ENCODE measurements around the gene LMTK3.

The LMTK3 gene

GRCh38 chr19:48498595-48499311, 12.9 kb downstream of the LMTK3 start:
- 0 out of 2 replicates have a peak, but pooled peaks have one; percentile 6 for TF ChIP-seq CTCF (IDR thresholded peaks at IDR 0.05; ENCODE audit: low read depth, low read length)
- no peaks in the 10 kb centered on the region for H3K9me3 ChIP-seq
- DNase-seq: no peak

DNA sequence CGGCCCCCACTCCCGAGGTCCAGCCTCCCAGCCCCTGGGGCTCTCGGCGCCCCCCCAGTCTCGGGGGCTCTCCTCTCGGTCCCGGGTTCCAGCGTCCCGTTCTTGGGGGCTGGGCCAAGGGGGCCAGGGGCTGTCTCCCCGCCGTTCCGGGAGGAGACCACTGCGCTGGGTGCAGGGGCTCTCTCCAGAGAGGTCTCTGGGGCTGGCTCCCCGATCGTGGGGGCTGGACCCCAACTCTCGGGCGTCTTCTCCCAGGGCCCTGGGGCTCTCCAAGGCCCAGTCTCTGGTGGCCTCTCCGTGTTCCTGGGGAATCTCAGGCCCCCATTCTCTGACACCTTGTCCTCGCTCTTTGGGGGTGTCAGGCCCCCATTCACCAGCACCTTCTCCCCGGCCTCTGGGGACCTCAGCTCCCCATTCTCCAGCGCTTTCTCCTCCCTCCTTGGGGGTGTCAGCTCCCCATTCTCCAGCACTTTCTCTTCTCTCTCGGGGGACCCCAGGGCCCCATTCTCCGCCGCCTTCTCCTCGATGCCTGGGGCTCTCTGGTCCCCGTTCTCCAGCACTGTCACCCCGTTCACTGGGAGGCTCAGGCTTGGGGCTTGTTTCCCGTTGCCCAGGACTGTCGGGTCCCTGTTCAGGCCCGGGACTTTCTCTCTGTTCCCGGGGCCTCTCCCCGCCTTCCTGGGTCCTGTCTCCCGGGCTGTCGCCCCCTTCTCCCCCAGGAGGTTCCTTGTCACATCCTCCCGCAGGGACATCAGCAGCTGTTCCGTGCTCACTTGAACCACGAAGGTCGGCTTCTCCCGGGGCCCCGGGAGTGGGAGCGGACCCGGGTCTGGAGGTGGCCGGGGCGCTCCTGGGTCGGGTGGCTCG, 13.7 kb downstream of the LMTK3 start:
- H3K4me3 ChIP-seq (ENCODE audit: low read depth, low read length): no peak overlapping the region
- no peak for TF ChIP-seq CTCF (IDR thresholded peaks at IDR 0.05; ENCODE audit: low read depth, low read length)
- H3K9me3 ChIP-seq: no peaks in the 10 kb centered on the region
- no peaks in the 10 kb centered on the region for H3K36me3 ChIP-seq
- H3K4me1 ChIP-seq: 0 out of 2 replicates have a peak, but pooled peaks cover 3% of the 10 kb centered on the region
- DNase-seq: no peak
- peaks cover 63% of the 10 kb centered on the region for H3K27me3 ChIP-seq

More at GRCh38 chr19:48498595-48499311, 12.9 kb downstream of the LMTK3 start:
- H3K36me3 ChIP-seq: no peaks in the 10 kb centered on the region
- peaks cover 60% of the 10 kb centered on the region for H3K27me3 ChIP-seq
- no peak overlapping the region for H3K4me3 ChIP-seq (ENCODE audit: low read depth, low read length)
- H3K4me1 ChIP-seq: 0 out of 2 replicates have a peak, but pooled peaks cover 3% of the 10 kb centered on the region

DNA sequence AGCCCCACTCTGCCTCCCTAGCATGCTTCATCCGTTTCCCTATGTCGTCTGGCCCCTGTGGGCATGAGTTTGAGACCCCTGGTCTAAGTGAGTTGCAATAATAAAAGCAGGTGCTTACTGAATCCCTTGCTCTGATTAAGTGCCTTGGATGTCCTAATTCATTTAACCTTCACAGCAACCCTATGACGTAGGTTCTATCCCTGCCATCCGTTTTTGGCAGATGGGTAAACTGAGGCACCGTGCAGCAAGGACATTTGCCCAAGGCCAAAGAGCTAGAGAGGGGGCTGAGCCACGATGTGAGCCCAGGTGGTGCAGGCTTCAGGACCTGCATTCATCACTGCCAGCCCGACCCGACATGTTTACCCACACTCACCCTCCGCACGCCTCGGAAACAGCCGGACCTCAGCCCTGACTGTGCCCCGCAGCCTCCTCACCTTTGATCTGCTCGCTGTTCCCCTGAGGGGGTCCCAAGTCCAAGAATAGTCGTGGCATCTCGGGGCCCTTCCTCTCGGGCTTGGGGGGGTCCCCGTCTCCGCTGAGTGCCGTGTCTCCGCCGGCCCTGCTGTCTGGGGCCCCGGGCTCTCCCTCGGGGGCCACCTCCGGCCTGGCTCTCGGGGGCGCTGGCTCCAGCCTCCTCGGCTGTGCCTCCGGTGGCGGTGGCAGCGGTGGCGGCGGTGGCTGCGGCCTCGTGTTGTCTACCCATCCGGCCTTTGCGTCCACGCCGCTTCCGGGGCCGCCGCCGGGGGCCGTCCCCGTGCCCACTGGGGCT, 14.5 kb downstream of the LMTK3 start:
- no peaks in the 10 kb centered on the region for H3K9me3 ChIP-seq
- no peak for DNase-seq
- H3K4me1 ChIP-seq: 0 out of 2 replicates have a peak, but pooled peaks cover 2% of the 10 kb centered on the region

DNA sequence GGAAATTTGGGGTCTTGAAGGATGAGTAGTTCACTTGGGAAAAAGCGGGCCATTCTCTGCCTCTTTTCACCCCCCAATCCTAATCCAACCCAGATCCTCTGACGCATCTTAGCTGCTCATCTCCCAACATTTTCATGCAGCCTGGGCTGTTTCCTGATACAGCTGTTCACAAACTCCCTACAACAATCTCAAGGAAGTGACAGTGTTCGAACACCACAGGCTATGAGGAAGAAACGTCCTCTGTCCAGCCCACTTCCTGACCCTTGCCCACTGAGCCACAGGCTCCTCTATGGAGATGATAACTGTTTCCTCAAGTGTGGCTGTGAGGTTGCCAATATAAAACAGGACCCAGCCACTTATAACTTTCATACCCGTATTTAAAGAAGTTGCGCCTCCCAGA, 16.2 kb downstream of the LMTK3 start:
- TF ChIP-seq CTCF (IDR thresholded peaks at IDR 0.05; ENCODE audit: low read depth, low read length): no peak
- 0 out of 2 replicates have a peak, but pooled peaks cover 2% of the 10 kb centered on the region for H3K4me1 ChIP-seq
- no peaks in the 10 kb centered on the region for H3K36me3 ChIP-seq
- no peak for DNase-seq
- no peaks in the 10 kb centered on the region for H3K9me3 ChIP-seq
- no peak overlapping the region for H3K4me3 ChIP-seq (ENCODE audit: low read depth, low read length)
- peaks cover 61% of the 10 kb centered on the region for H3K27me3 ChIP-seq

More for the DNA sequence above, 14.5 kb downstream of the LMTK3 start:
- no peaks in the 10 kb centered on the region for H3K36me3 ChIP-seq
- peaks cover 63% of the 10 kb centered on the region for H3K27me3 ChIP-seq
- no peak overlapping the region for H3K4me3 ChIP-seq (ENCODE audit: low read depth, low read length)
- TF ChIP-seq CTCF (IDR thresholded peaks at IDR 0.05; ENCODE audit: low read depth, low read length): no peak

DNA sequence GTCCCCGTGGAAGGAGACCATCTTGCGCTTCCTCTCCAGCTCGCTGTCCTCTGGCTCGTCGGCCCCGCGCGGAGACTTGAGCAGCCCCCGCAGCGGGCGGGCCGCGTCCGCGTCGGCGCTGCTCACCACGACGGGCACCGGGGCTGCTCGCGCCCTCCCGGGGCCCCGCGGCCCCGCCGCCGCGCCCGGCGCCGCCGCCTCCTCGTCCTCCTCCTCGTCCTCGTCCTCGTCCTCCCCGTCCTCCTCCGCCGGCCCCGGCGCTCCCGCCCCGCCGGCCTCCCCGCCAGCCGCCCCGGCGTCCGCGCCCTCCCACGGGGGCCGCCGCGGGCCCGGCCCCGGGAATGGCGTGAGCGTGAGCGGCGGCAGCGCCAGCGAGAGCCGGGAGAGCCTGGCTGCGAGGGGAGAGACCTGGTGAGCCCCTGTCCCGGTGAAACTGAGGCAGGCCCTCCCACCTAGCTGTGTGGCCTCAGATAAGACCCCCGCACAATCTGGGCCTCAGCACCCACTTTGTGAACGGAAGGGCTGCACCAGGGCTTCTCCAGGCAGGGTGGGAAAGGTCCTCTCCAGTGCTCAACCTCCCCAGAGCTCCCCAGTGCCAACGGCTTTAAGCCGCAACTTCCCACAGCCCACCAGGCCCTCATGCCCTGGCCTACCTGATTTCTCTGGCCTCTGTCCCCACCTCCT, 17.8 kb downstream of the LMTK3 start:
- Histone ChIP-seq H3K27me3 (peaks cover 51% of the 10 kb centered on the region), H3K4me3 (ENCODE audit: low read depth, low read length) (peak overlapping the region; percentile 41), H3K4me1 (0 out of 2 replicates have a peak, but pooled peaks cover 2% of the 10 kb centered on the region), H3K36me3 (no peaks in the 10 kb centered on the region), H3K9me3 (no peaks in the 10 kb centered on the region)
- DNase-seq: no peak
- TF ChIP-seq CTCF (IDR thresholded peaks at IDR 0.05; ENCODE audit: low read depth, low read length): no peak

Measured in BE2C (cell line).